GM15510 (cell line): ENCODE results near the gene CAMSAP2.

Experiments used
- POLR2A ChIP-seq: IDR thresholded peaks from 3 replicates; pipeline ENCODE4 v1.6.1; 2011; ENCODE audit warnings: borderline replicate concordance; ENCODE audit not compliant: insufficient read length; ENCODE audit errors: extremely low read depth

The CAMSAP2 gene

GRCh38 chr1:200877010-200877409, 138.3 kb downstream of the CAMSAP2 start:
- no peak for TF ChIP-seq POLR2A

- TF ChIP-seq POLR2A: no peak
Measured at GRCh38 chr1:200877839-200878551, 139.3 kb downstream of the CAMSAP2 start.

- no peak for TF ChIP-seq POLR2A
Measured at GRCh38 chr1:200880212-200880611, 141.5 kb downstream of the CAMSAP2 start.

- no peak for TF ChIP-seq POLR2A
Measured at GRCh38 chr1:200883118-200883517, 144.4 kb downstream of the CAMSAP2 start.

GRCh38 chr1:200885623-200886402, 147.1 kb downstream of the CAMSAP2 start:
- TF ChIP-seq POLR2A: no peak

- no peak for TF ChIP-seq POLR2A
Measured at GRCh38 chr1:200886594-200886993, 147.9 kb downstream of the CAMSAP2 start.

- no peak for TF ChIP-seq POLR2A
Measured at GRCh38 chr1:200887036-200887435, 148.3 kb downstream of the CAMSAP2 start.

- TF ChIP-seq POLR2A: no peak
Measured at GRCh38 chr1:200887772-200888348, 149.2 kb downstream of the CAMSAP2 start.

GRCh38 chr1:200888349-200888838, 149.7 kb downstream of the CAMSAP2 start:
- TF ChIP-seq POLR2A: peak; percentile 62

- TF ChIP-seq POLR2A: no peak
Measured at GRCh38 chr1:200889571-200889970, 150.9 kb downstream of the CAMSAP2 start.

- TF ChIP-seq POLR2A: no peak
Measured at GRCh38 chr1:200890027-200890426, 151.3 kb downstream of the CAMSAP2 start.

GRCh38 chr1:200890818-200891773, 152.4 kb downstream of the CAMSAP2 start:
- TF ChIP-seq POLR2A: no peak

- no peak for TF ChIP-seq POLR2A
Measured at GRCh38 chr1:200891774-200892157, 153.1 kb downstream of the CAMSAP2 start.

GRCh38 chr1:200892546-200892945, 153.9 kb downstream of the CAMSAP2 start:
- no peak for TF ChIP-seq POLR2A
